NCI-H2029 treated with DMSO at 0.1 percent for 48 hours (cell line): ENCODE measurements around the gene ZNF665.
"Not testable (repeated sequence)": the region's sequence is repeated elsewhere in the genome, so short reads cannot be mapped to it uniquely, and the experiment has no call there.

Experiments
- DNase-seq: peaks from one replicate; lab custom pipeline; 2025; lab: John Stamatoyannopoulos, UW

ZNF665 gene

GRCh38 chr19:53157626-53158025 lies 35.5 kb downstream of the ZNF665 start:
- DNase-seq: no peak

GRCh38 chr19:53156850-53157249 lies 36.3 kb downstream of the ZNF665 start:
- DNase-seq: no peak

- DNase-seq: no peak
Observed at GRCh38 chr19:53147645-53148044, 45.5 kb downstream of the ZNF665 start.

GRCh38 chr19:53140351-53140750 lies 52.8 kb downstream of the ZNF665 start:
- DNase-seq: no peak

DNA sequence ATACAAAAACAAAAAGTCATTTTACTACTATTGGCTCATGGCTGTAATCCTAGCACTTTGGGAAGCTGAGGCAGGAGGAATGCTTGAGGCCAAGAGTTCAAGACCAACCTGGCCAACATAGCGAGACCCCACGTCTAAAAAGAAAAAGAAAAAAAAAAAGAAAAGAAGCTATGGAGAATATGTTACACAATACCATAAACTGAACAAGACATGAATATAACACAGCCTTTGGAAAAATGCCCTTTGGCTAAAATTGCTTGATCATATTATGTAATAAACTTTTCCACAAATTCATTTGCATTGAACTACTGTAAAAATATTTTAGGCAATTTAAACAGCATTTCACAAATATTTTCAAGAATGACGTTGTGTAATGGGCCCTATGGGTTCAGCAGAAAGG lies 56.7 kb downstream of the ZNF665 start:
- DNase-seq: no peak

DNA sequence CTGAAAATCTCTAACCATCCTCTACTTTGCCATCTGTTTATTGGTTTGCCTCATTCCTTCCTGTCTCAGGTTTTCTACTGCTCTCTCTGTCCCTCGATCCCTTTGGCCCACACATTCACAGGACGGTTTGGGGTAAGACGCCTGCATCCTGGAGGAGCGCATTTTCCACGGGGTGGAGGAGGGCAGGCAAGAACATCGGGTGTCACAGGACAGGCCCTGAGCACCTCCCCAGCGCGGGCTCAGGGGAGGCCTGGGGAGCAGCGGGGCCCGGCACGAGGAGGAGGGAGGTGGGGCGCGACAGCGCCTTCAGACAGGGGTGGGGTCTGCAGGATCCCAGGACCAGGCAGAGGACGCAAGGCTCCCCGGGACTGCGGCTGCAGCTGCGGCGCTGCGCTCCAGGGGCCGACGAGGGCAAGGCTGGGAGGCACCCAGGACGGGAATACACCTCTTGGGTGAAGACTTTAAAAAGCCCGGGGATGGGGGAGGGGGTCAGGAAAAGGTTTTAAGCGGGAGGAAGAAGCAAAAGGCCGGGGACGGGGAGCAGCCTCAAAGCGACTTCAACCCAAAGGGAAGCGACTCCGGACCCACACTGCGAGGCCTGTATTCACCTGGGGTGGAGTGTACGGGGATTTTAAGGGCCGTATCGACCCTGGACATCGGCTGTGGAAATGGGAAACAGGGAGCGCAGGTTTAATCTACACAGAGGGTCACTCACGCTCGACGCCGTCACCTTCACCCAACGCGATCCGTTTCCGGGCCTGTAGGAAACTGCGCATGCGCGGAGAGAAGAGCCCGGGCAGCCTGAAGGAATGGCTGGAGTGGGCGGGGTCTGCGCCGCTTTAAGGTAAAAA lies 60.8 kb downstream of the ZNF665 start, which contains the start of gene ZNF415:
TSS of gene ZNF415 (minus strand) at position 770 of the 851 bp plus-strand sequence. CDS start 10,234 bp downstream, outside the sequence.
- peak; percentile 2 for DNase-seq

- DNase-seq: no peak
Observed at GRCh38 chr19:53131727-53132126, 61.4 kb downstream of the ZNF665 start.

- DNase-seq: no peak
Observed at GRCh38 chr19:53131085-53131590, 62.0 kb downstream of the ZNF665 start.

GRCh38 chr19:53130506-53130905 lies 62.7 kb downstream of the ZNF665 start:
- no peak for DNase-seq

DNA sequence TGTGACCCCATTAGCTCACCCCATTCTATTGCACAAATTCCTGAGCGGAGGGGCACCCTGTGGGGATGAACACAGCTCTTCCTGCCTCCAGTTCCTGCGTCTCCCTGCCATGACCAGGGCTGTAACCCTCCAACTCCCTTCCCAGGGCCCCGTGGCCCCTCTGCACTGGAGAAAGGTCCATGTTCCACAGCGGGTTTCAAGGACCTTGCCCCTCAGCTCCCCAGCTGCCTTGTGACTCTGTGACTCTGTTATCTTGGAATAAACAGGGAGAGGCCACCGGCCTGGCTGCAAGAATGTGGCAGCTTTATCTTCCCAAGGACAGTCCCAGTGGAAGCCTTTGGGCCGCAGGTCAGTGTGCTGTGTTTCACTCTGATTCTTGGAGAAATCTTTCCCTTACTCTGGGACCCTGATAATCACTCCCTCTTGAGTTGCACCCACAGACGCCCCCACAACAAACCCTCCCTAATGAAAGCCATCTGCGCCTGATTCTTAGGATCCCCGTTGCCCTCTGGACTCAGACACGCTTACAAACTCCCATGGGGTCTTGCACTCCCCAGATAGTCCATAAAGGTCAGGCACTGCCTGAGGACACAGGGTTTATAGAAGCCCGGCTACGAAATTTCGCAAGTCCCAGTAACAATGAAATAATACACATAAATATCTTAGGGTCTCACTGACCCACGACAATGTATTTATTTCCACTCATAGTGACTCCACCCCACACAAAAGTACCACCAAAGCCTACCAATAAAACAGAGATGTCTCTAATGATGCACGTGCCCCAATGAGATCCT lies 66.2 kb downstream of the ZNF665 start:
- not testable (repeated sequence) for DNase-seq

DNA sequence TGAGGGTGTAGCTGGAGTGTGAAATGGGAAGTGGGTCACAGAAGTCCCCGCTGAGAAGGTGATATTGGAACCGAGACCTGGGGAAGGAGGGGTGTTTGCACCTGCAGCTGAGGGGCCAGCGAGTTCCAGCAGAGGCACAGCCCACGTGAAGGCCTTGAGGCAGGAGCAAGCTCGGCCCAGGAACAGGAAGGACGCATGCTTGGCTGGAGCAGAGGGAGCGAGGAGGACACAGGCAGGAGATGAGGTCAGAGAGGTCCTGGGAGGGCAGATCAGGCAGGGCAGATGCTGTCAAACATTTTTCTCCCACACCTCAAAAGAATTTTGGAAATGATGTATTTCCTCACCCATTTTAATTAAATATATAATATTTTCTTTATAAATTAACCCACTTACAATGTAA lies 69.8 kb downstream of the ZNF665 start:
- no peak for DNase-seq
